GM12864 (cell line): ENCODE data around the gene IP6K3.

Experiments
- DNase-seq: peaks from one replicate; pipeline ENCODE4 v3.0.0-alpha.2; 2011; ENCODE audit warnings: low read depth
- H3K4me3 ChIP-seq: 2 replicates; pipeline ENCODE4 v1.5.1; 2011; ENCODE audit warnings: mild to moderate bottlenecking, low read depth, low read length, control low read depth
- TF ChIP-seq, protein P1 (sequence below): IDR thresholded peaks from 2 replicates; pipeline ENCODE4 v1.5.1; 2011; ENCODE audit warnings: low read depth, mild to moderate bottlenecking, moderate library complexity, low read length, control low read depth, inconsistent platforms; ENCODE audit errors: missing control alignments

Gene IP6K3

DNA sequence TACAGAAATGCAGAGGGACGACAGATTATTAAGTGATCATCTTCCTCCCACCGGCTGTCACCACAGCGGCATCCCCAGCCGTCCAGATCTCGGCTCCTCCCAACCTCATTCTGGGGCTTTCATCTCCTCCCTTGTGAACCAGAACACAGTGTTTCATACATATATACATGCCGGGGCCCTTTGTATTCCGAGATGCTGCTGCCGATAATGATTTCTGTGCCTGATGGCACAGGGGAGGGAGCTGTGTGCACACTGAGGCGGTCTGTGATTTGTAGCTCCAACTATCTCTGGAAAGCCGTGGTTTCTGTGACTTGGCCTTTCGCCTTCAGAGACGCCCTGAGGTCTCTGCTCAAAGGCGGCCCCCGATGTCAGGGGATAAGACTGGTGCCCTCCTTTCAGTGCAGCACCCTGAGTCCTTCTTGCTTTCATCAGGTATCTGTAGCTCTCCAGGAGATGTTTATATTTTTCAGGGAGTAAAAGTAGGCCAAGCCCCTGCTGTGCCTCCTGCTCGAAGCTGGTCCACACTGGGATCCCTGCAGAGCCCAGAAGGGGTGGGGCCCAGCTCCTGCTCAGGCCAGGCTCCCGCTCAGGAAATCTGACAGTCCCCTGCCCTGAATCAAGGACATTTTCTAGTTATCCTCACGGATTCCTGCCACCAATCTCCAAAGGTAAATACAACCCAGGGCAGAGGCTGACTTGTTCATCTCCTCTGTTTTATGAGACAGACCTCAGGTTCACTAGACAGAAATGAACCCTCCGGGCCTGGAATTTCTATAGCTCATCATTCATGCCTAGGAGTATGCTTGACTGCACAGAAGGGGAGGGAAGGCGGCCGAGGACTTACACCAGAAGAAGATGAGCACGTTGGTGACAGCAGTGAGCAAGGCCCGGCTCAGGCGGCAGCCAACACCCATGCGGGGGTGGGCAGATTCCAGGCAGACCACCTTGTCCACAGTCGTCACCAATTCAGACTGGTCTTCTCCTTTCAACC lies 31.0 kb upstream of the IP6K3 start:
- no peak for DNase-seq
- TF ChIP-seq, protein P1, sequence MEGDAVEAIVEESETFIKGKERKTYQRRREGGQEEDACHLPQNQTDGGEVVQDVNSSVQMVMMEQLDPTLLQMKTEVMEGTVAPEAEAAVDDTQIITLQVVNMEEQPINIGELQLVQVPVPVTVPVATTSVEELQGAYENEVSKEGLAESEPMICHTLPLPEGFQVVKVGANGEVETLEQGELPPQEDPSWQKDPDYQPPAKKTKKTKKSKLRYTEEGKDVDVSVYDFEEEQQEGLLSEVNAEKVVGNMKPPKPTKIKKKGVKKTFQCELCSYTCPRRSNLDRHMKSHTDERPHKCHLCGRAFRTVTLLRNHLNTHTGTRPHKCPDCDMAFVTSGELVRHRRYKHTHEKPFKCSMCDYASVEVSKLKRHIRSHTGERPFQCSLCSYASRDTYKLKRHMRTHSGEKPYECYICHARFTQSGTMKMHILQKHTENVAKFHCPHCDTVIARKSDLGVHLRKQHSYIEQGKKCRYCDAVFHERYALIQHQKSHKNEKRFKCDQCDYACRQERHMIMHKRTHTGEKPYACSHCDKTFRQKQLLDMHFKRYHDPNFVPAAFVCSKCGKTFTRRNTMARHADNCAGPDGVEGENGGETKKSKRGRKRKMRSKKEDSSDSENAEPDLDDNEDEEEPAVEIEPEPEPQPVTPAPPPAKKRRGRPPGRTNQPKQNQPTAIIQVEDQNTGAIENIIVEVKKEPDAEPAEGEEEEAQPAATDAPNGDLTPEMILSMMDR: no peak
- H3K4me3 ChIP-seq: no peak overlapping the region

- TF ChIP-seq, protein P1: no peak
- no peak for DNase-seq
- H3K4me3 ChIP-seq: no peak overlapping the region
Measured at GRCh38 chr6:33776764-33777163, 30.1 kb upstream of the IP6K3 start.

GRCh38 chr6:33776186-33776585 lies 29.5 kb upstream of the IP6K3 start:
- DNase-seq: no peak
- no peak overlapping the region for H3K4me3 ChIP-seq
- TF ChIP-seq, protein P1: no peak

DNA sequence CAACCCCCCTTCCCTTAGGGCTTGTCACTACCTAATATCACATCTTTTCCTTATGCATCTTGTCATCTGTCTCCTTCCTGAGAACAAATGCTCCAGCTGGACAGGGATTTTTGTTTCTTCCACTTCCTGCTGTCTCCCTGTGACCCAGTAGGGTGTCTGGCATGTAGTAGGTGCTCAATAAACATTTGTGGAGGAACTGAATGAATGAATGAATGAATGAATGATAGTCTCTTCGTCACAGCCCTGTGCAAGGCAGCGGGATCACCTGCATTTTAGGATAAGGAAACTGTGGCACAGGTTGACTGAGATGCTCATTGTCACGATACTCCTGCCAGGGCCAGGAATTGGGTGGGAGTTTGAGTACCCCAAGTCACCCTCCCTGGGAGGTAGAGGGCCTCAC lies 28.1 kb upstream of the IP6K3 start:
- no peak for DNase-seq
- no peak overlapping the region for H3K4me3 ChIP-seq
- TF ChIP-seq, protein P1: no peak

DNA sequence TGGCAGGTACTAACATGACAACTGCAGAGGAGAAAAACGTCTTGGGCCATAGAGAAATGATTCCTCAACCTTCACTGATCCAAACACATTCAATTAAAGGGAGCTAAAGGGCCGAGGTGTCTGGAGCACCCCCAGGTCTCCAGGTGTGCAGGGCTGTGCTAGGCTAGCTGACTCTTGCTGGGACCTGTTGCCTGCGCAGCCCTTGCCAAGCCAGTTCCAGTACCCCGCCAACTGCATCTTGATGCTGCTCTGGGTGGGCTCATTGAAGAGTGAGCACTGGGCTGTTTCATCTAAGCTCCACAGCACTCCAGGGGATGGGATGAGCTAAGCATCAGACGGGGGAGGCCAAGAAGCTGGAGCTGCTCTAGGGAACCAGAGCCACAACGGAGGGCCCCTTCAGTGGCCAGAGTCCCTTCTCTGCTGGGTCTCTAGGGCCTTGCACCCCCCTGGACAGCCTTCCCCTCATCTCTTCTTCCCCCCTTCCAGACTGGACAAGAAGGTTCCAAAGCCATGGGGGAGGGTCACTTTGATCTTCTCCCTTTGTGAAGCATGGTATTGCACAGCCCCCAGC lies 26.3 kb upstream of the IP6K3 start:
- no peak for DNase-seq
- H3K4me3 ChIP-seq: no peak overlapping the region
- TF ChIP-seq, protein P1: no peak

DNA sequence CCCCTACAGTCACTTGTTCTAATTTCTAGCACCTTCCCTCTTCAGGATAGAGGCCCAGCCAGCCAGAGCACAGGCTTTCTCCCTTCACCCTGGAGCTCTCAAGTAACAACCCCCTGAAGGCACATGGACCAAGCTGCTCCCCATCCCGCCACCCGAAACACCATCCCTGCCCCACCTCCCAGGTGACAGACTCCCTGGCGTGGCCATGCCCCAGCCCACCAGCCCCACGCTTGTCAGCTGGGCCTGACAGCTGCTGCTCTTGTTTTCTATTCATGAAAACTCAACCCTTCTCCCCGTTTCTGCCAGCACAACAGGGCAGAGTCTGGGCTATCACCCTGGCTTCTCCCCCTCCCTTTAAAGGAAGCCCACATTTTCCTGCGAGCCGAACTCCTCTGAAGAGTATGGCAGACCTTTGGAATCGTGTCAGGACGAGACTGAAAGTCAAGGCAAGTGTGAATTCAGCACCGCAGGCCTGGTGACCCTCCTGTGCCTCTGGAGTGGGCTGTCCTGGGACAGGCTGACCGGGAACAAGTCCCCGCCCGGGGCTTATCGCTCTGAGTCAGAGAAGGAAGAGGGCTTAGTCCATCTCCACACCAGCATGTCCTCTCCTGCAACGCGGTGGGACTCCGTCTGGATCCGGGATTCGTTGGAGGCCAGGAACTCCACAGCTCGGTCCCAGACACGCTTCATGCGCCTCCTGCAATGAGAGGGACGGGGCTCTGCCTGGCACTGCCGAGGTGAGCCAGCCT lies 25.6 kb upstream of the IP6K3 start:
- TF ChIP-seq, protein P1: no peak
- H3K4me3 ChIP-seq: no peak overlapping the region
- no peak for DNase-seq
